Transverse colon (tissue), 3 donors: ENCODE data around the gene TRIP13.

ENCODE experiments used
- EP300 ChIP-seq: sonication (generic); formaldehyde crosslinking; IDR thresholded peaks from one replicate; pipeline ENCODE4 v1.6.1; 2017; ENCODE audit warnings: antibody characterized with exemption, low read depth
- POLR2A ChIP-seq: fragments of 450-650 bp; IDR thresholded peaks from one replicate; pipeline ENCODE4 v1.6.1; 2016; ENCODE audit warnings: antibody characterized with exemption, mild to moderate bottlenecking, moderate library complexity
- TF ChIP-seq, protein P1 (sequence below), 5 experiments: fragments of 200-600 bp in 3 of 5; fragments of 450-650 bp in 2 of 5; sonication (generic) in 3 of 5; IDR thresholded peaks; 1 replicate in 2 of 5; 2 replicates in 3 of 5; pipeline ENCODE4 v1.5.1; 2016 to 2017; ENCODE audit warnings: antibody characterized with exemption in 5 of 5, inconsistent platforms in 3 of 5, mild to moderate bottlenecking in 2 of 5, moderate library complexity in 1 of 5

DNA sequence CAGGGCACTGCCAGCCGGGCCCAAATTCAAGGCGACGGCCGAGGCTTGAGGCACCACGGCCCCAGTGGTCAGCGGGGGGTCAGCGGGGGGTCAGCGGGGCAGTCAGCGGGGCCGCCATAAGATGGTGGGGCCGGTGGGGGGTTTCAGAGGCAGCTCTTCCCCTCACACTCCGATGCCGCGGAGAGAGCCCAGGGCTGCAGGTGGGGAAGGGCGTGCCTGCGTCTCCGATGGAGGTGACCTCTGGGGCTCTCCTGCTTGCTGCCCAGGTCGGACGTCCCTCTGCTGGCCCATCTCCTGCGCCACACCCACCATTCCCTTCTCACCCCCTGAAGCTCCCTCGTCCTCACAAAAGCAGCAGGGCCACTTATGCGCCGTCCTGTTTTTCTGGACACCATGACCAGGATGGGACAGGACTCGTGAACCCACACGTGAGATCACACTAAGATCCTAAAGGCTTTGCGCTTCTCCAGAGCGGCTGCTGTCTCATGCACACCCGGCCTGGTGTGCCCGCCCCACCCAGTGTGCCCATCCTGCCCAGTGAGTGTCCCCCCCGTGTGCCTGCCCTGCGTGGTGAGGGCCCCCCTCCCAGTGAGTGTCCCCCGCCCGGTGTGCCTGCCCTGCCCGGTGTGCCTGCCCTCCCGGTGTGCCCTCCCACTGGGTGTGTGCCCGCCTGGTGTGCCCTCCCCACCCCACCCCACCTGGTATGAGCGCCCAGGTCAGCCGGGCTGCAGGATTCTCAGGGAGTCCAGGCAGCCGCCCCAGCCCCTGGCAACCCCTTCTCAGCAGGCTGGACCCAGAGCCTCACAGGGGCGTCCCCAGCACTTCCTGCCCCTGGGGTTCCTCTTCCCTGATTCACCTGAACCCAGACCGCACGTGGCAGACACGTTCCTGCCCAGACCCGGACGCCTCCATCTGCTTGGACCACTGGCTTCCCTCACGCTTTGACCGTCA, 67.2 kb downstream of the TRIP13 start:
- no peak for TF ChIP-seq EP300
- TF ChIP-seq, protein P1, sequence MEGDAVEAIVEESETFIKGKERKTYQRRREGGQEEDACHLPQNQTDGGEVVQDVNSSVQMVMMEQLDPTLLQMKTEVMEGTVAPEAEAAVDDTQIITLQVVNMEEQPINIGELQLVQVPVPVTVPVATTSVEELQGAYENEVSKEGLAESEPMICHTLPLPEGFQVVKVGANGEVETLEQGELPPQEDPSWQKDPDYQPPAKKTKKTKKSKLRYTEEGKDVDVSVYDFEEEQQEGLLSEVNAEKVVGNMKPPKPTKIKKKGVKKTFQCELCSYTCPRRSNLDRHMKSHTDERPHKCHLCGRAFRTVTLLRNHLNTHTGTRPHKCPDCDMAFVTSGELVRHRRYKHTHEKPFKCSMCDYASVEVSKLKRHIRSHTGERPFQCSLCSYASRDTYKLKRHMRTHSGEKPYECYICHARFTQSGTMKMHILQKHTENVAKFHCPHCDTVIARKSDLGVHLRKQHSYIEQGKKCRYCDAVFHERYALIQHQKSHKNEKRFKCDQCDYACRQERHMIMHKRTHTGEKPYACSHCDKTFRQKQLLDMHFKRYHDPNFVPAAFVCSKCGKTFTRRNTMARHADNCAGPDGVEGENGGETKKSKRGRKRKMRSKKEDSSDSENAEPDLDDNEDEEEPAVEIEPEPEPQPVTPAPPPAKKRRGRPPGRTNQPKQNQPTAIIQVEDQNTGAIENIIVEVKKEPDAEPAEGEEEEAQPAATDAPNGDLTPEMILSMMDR (IDR thresholded peaks at IDR 0.05) = no peak
- no peak for TF ChIP-seq POLR2A
